HG03095 (cell line): ENCODE measurements around the gene SLC25A21.

Experiments
- ATAC-seq: cut with Tn5 transposase; IDR thresholded peaks from one replicate; pipeline ENCODE4 v1.9.1; 2021; ENCODE audit warnings: moderate library complexity; ENCODE audit not compliant: unreplicated experiment

The SLC25A21 gene

GRCh38 chr14:37051153-37051552 is 121.3 kb downstream of the SLC25A21 start:
- ATAC-seq = no peak

- ATAC-seq = no peak
Observed at GRCh38 chr14:37048666-37049071, 123.7 kb downstream of the SLC25A21 start.

GRCh38 chr14:37047996-37048395 is 124.4 kb downstream of the SLC25A21 start:
- ATAC-seq = no peak

GRCh38 chr14:37047226-37047625 is 125.2 kb downstream of the SLC25A21 start:
- ATAC-seq = no peak

- no peak for ATAC-seq
Observed at GRCh38 chr14:37046815-37047214, 125.6 kb downstream of the SLC25A21 start.

- ATAC-seq = no peak
Observed at GRCh38 chr14:37045340-37046061, 126.9 kb downstream of the SLC25A21 start.

- no peak for ATAC-seq
Observed at GRCh38 chr14:37037636-37038387, 134.6 kb downstream of the SLC25A21 start.

- ATAC-seq = no peak
Observed at GRCh38 chr14:37036669-37037341, 135.6 kb downstream of the SLC25A21 start.

GRCh38 chr14:37035401-37035800 is 137.0 kb downstream of the SLC25A21 start:
- ATAC-seq = no peak

- no peak for ATAC-seq
Observed at GRCh38 chr14:37034410-37035285, 137.8 kb downstream of the SLC25A21 start.

- ATAC-seq = no peak
Observed at GRCh38 chr14:37032863-37033262, 139.5 kb downstream of the SLC25A21 start.

GRCh38 chr14:37027188-37027824 is 145.1 kb downstream of the SLC25A21 start:
- no peak for ATAC-seq

- no peak for ATAC-seq
Observed at GRCh38 chr14:37023875-37024565, 148.4 kb downstream of the SLC25A21 start.

GRCh38 chr14:37021390-37021789 is 151.0 kb downstream of the SLC25A21 start:
- no peak for ATAC-seq

GRCh38 chr14:37019488-37019887 is 152.9 kb downstream of the SLC25A21 start:
- ATAC-seq = no peak

- no peak for ATAC-seq
Observed at GRCh38 chr14:37018571-37019240, 153.7 kb downstream of the SLC25A21 start.

- ATAC-seq = no peak
Observed at GRCh38 chr14:37013078-37013477, 159.3 kb downstream of the SLC25A21 start.

- ATAC-seq = no peak
Observed at GRCh38 chr14:36998686-36999085, 173.7 kb downstream of the SLC25A21 start.

- ATAC-seq = no peak
Observed at GRCh38 chr14:36997843-36998242, 174.6 kb downstream of the SLC25A21 start.
